GM12872 (cell line): ENCODE measurements around the gene KCNJ4.

Experiments used
- CTCF ChIP-seq: IDR thresholded peaks from 3 replicates; pipeline ENCODE4 v1.5.1; 2011; ENCODE audit warnings: low read depth, mild to moderate bottlenecking, low read length, moderate library complexity; ENCODE audit not compliant: insufficient read depth

The KCNJ4 gene

GRCh38 chr22:38413085-38414008 lies 41.7 kb downstream of the KCNJ4 start:
- TF ChIP-seq CTCF: no peak

- TF ChIP-seq CTCF: peak; percentile 81
Observed at GRCh38 chr22:38412435-38413084, 42.4 kb downstream of the KCNJ4 start.

- no peak for TF ChIP-seq CTCF
Observed at GRCh38 chr22:38411016-38411415, 44.0 kb downstream of the KCNJ4 start.

- TF ChIP-seq CTCF: no peak
Observed at GRCh38 chr22:38406617-38407016, 48.4 kb downstream of the KCNJ4 start.

GRCh38 chr22:38404419-38404818 lies 50.6 kb downstream of the KCNJ4 start:
- TF ChIP-seq CTCF: no peak

GRCh38 chr22:38403812-38404211 lies 51.2 kb downstream of the KCNJ4 start:
- TF ChIP-seq CTCF: no peak

- TF ChIP-seq CTCF: no peak
Observed at GRCh38 chr22:38402204-38402603, 52.8 kb downstream of the KCNJ4 start.
